HG03196 (cell line): Measurements from ENCODE around the gene FHL2.
A peak's percentile ranks its signal among the peaks of the same experiment; 100 is the strongest.
"Not testable (repeated sequence)": the region's sequence is repeated elsewhere in the genome, so short reads cannot be mapped to it uniquely, and the experiment has no call there.

Experiments used
- ATAC-seq: cut with Tn5 transposase; IDR thresholded peaks from one replicate; pipeline ENCODE4 v1.9.1; 2021; ENCODE audit not compliant: unreplicated experiment

The FHL2 gene

GRCh38 chr2:105398336-105399206 lies at the start of gene FHL2:
Gene FHL2, minus strand, starts transcription at chr2:105399051. Its CDS starts 12,535 bp downstream, at chr2:105386516.
- ATAC-seq = peak; percentile 96

- no peak for ATAC-seq
Measured at GRCh38 chr2:105447476-105447875, 48.6 kb upstream of the FHL2 start.

- ATAC-seq = no peak
Measured at GRCh38 chr2:105446501-105446900, 47.6 kb upstream of the FHL2 start.

GRCh38 chr2:105445976-105446375 lies 47.1 kb upstream of the FHL2 start:
- ATAC-seq = no peak

- ATAC-seq = no peak
Measured at GRCh38 chr2:105445498-105445897, 46.6 kb upstream of the FHL2 start.

GRCh38 chr2:105443617-105444598 lies 45.1 kb upstream of the FHL2 start:
- no peak for ATAC-seq

- ATAC-seq = no peak
Measured at GRCh38 chr2:105442721-105443120, 43.9 kb upstream of the FHL2 start.

GRCh38 chr2:105442056-105442455 lies 43.2 kb upstream of the FHL2 start:
- no peak for ATAC-seq

GRCh38 chr2:105439141-105439540 lies 40.3 kb upstream of the FHL2 start:
- ATAC-seq = no peak

- no peak for ATAC-seq
Measured at GRCh38 chr2:105438104-105438929, 39.5 kb upstream of the FHL2 start.

GRCh38 chr2:105437708-105438103 lies 38.9 kb upstream of the FHL2 start:
- ATAC-seq = no peak

GRCh38 chr2:105432749-105433148 lies 33.9 kb upstream of the FHL2 start:
- no peak for ATAC-seq

- no peak for ATAC-seq
Measured at GRCh38 chr2:105432044-105432399, 33.2 kb upstream of the FHL2 start.

GRCh38 chr2:105431367-105432043 lies 32.7 kb upstream of the FHL2 start:
- ATAC-seq = no peak

- ATAC-seq = no peak
Measured at GRCh38 chr2:105428387-105429018, 29.7 kb upstream of the FHL2 start.

GRCh38 chr2:105427485-105427884 lies 28.6 kb upstream of the FHL2 start:
- ATAC-seq = no peak

- ATAC-seq = no peak
Measured at GRCh38 chr2:105426626-105427292, 27.9 kb upstream of the FHL2 start.

- ATAC-seq = no peak
Measured at GRCh38 chr2:105425936-105426625, 27.2 kb upstream of the FHL2 start.

GRCh38 chr2:105424836-105425235 lies 26.0 kb upstream of the FHL2 start:
- ATAC-seq = not testable (repeated sequence)
